ENCODE measurements around the gene TTYH3.
A peak's percentile ranks its signal among the peaks of the same experiment; 100 is the strongest.

TTYH3 gene

DNA sequence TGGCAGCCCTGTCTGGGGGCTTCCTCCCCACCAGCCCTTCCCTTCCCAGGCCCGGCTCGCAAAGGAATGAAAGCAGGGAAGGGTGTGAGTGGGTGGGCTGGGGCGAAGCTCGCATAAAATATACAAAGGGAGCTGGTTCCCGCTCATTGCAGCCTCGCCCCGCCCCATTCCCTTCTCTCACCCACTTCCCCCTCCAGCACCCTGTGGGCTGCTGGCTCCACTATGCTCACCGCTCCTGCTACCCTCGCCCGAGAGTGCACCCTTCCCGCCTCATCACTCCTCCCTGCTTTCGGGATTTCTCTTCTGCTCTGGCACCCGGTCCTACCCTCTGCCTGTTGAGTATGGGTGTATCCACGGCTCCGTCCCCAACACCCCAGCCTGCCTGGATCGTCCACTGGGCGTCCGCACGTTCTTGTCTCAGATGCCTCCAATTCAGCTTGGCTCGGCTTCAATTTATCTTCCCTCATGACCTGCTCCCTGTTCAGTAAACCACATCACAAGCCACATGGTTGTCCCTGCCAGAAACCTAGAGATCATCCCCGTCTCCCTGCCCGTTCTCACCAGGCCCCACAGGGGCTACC, 14.4 kb upstream of the TTYH3 start:
- no peak for DNase-seq

DNA sequence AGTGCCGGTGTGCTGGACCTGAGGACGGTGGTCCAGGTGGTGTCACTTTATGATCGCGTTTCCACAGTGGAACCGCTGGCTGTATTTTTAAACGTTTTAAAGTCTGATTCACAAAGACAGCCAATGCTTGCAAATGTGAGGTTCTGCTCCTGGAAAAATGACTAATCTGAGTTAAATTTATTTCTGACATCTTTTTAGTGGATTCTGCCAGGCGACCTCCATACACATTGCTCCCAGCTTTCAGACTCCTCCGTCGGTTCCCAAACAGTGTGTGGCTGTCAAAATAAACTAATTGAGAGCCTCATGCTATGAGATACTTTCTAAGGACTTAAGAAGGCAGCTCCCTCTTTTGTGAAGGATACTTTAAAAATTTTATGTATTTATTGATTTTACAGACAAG, 12.7 kb upstream of the TTYH3 start:
- DNase-seq: no peak

DNA sequence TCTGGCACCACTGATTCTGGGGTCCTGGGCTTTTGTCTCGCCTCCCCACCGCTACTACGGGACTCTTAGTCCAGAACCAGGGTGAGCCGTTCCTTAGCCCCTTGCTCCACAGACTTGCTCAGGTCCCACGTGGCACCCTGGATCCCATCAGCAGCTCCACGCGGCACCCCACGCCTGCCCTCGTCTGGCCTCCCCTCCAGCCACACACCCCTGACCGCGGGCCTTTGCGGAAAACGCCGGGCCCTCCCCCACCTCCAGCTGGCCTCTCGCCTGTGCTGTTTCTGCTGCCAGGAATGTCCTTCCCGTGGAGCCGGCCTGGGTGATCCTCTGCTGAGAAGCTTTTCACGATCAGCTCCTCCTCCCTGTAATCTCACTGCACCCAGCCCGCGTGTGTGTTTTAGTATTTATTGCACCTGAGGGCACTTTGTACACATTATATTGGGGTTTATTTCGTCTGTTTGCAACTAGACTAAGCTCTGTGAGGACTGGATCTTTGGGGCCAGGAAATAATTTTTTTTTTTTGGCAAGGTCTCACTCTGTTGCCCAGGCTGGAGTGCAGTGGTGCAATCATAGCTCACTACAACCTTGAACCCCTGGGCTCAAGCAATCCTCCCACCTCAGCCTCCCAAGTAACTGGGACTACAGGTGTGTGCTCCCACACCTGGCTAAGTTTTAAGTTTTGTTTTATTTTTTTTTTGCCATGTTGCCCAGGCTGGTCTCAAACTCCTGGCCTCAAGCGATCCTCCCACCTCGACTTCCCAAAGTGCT, 10.5 kb upstream of the TTYH3 start:
- DNase-seq: no peak

DNA sequence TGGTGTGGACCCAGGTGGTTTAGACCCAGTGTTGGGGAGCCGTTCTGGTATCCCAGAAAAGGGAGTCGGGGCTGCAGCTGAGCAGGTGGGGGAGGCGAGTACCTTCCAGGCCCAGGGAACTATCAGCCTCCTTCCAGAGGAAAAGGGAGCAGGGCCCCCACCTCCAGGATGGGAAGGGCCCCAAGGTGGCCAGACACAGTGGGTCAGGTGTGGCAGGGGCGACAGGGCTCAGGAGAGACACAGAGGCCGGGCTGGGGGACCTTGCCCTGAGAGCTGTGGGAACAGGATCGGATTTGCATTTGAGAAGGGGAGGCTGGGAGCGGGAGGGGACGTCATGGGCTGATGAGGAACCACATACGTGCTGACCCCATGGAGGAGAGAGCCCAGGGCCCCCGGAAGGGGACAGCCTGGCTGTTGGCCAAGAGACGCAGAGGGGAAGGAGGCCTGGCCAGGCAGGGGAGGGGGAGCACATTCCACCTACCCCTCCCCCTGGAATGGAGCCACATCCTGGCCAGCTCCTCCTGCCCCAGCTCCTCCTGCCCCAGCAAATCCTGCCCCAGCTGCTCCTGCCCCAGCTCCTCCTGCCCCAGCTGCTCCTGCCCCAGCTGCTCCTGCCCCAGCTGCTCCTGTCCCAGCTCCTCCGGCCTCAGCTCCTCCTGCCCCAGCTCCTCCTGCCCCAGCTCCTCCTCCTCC, 9.7 kb upstream of the TTYH3 start:
- DNase-seq: no peak

DNA sequence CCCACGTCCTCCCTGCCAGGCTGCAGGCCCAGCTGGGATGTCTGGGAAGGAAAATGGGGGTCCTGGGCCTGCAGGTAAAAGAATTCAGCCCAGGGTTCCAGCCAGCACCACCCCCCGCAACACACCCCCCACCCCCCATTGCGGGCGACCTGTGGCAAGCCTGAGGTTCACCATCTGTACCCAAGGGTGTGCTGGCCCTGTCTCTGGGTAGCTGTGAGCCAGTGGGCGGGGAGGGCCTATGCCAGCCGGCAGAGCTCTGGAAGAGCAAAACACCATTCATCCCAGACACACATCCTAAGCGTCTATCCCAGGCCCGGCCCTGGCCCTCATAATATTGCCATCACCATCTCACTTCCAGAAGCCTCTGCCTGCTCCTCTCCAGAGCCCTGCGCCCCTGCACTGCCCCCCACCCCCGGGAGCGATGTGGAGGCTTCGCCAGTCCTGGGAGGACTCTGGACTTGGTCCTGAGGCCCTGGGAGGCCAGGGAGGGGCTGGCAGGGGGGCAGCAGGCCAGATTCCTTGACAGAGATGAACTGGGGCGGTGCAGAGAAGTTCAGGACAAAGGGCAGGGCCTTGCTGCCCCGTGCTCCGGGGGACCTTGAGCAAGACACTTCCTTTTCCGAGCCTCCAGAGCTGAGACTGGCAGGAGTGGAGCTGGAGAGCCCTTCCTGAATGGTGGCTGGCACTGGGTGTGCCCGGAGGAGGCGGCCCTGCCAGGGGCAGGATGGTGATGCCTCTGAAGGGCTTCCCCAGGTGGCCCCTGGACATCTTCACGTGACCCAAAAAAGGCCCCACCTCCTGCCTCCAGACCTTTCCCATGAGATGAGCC, 8.7 kb upstream of the TTYH3 start:
- no peak for DNase-seq

DNA sequence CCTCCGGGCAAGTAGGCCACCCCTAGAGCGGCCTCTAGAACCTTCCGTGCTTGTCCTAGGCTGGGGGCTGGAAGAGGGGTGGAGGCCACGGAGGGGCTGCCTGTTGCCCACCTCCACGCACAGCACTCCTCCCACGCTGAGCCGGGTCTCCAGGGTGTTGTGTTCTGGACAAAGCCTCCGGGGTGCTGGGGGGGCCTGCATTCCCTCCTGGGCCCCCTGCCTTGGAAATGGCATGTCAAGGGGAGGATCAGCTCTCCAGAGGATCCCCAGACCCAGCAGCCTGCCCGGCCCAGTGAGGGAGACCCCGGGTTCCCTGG, 8.1 kb upstream of the TTYH3 start:
- DNase-seq: no peak

DNA sequence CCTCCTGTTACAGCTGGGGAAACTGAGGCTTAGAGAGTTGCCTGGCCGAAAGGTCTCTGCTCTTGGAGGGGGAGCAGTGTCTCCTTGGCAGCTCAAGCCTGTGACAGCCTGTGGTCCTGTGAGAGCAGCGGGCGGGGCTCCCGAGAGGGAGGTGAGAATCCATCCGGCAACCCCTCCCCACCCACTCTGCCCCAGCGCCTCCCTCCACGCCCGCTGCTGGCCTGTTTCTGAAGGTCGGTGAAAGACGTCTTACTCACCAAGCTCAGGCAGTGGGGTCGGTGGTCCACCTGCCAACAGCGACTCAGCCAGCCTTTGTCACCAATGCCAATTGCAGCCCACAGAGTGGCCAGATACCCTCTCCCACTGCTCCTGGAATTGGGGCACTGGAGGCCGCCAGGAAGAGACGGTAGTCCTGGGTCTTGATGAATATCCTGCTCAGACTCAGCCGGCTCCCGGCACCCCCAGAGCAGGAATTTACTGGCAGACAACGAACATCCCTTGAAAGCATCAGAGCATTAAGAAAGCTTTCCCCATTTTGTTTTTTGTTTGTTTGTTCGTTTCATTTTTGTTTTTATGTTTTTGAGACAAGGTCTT, 7.4 kb upstream of the TTYH3 start:
- no peak for DNase-seq

DNA sequence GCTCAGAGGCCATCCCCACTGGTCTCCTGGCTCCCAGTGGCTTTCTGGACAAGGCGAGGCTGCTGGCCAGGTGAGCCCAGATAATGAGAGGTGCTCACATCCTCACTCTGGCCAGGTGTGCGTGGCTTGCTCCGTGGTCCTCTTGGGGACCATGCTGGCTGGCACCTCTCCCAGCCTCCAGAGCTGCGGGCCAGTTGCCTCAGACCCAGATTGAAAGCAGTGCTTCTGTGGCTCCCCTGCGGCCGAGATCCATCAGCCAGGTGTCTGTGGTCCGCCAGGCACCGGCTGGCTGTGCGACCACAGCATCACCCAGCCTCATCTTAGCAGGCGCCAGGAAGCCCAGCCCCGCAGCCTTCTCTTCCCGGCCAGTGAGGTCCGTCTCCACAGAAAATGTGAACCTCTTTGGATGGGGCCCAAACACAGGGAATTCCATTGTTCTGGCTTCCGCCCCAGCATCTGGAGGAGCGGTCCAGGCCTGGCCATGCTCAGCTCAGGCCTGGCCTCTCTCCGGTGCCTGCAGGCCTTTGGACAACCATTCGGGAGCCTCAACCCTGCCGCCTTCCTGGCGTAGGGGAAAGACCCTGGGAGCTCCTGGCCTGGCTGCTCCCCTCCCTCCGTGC, 5.2 kb upstream of the TTYH3 start:
- DNase-seq: no peak

DNA sequence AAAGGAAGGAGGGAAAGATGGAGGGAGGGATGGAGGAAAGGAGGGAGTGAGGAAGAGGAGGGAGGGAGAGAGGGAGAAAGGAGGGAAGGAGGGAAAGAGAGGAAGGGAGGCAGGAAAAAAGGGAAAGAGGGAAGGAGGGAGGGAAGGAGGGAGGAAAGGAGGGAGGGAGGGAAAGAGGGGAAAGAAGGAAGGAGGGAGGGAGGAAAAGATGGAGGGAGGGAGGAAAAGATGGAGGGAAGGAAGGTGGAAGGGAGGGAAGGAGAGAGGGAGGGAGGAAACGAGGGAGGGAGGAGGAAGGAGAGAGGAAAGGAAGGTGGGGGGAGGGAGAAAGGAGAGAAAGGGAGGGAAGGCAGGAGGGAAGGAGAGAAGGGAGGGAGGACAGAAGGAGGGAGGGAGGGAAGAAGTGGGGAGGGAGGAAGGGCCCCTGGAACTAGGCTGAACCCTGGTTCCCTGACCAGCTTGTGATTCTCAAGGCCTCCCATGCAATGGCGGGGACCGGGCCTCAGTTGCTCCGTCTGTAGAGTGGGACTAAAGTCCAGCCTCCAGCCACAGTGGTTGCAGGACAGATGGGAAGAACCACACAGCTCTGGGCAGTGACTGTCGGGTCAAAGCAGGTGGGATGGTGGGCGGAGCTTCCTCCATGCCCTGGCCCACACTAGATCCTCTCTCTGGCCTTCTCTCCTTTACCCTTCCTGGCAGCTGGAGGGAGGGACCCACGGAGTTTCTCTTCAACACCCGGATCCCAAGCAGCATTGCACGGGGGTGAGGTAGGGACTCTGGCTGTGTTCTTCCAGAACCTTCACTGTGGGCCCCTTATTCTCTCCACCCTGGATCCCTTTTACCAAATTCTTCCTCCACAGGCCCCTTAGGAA, 4.3 kb upstream of the TTYH3 start:
- DNase-seq: no peak

DNA sequence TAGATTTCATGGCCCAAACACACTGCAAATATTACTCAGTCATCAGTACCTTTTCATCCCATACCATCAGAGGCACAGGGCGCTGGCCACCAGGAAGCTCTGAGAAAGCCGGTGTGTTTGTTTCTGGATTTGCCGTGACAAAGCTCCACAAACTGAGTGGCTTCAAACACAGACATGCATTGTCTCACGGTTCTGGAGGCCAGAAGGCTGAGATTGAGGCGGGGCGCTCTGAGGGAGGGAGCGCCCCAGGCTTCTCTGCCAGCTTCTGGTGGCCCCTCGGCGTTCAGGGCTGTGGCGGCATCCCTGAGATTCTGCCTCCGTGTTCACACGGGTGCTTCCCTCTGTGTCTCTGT, 3.7 kb upstream of the TTYH3 start:
- no peak for DNase-seq

DNA sequence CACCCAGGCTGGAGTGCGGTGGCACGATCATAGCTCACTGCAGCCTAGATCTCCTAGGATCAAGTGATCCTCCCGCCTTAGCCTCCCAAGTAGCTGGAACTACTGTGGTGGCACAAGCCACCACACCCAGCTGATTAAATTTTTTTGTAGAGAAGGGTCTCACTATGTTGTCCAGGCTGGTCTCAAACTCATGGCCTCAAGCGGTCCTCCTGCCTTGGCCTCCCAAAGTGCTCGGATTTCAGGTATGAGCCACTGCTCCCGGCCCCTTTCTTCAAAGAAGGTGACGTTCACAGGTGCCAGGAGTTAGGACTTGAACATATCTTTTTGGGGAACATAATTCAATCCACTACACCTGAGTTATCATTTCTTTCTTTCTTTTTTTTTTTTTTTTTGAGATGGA, 2.9 kb upstream of the TTYH3 start:
- no peak for DNase-seq

DNA sequence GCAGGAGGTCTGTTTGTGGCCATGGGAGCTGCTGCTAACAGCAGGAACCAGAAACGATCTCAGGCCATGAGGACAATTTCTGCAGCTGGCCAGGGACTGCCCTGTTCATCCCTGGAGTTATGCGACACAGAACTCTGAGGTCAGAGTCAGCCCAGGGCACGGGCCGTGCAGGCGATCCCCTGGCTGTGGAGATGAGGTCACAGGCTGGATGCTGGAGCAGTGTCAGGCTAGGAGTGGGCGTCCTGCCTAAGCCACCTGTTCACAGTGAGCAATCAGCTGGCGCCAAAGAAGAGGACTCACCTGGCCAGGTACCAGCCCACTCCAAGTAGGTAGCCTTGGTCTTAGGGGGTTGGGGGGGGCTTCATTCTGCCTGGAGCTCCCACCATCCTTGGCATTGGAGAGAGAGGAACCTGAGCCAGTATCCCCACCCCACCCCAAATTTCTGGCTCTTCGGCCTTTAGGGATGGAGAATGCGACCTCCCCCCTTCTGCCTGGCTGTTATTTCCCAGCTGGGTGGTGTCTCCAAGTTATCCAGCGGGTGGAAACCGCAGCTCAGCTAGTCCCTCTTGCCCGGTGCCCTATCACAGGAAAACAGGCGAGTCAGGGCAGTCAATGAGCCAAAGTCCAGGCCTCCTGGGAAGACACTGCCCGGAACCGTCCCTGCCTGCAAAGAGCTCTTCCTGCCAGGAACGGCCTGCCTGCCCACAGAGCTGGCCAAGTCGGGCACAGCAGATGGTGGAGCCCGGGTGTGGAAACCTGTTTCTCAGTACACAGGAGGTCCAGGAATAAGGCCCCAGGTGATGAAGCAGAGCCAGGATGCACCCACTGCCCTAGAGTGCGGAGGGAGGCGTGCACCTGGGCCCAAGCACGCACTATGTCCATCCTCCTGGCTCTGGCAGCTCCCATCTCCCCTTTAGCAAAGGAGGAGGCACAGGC, 1.8 kb upstream of the TTYH3 start:
- DNase-seq: peak in 1 of 2 experiments; percentile 49

DNA sequence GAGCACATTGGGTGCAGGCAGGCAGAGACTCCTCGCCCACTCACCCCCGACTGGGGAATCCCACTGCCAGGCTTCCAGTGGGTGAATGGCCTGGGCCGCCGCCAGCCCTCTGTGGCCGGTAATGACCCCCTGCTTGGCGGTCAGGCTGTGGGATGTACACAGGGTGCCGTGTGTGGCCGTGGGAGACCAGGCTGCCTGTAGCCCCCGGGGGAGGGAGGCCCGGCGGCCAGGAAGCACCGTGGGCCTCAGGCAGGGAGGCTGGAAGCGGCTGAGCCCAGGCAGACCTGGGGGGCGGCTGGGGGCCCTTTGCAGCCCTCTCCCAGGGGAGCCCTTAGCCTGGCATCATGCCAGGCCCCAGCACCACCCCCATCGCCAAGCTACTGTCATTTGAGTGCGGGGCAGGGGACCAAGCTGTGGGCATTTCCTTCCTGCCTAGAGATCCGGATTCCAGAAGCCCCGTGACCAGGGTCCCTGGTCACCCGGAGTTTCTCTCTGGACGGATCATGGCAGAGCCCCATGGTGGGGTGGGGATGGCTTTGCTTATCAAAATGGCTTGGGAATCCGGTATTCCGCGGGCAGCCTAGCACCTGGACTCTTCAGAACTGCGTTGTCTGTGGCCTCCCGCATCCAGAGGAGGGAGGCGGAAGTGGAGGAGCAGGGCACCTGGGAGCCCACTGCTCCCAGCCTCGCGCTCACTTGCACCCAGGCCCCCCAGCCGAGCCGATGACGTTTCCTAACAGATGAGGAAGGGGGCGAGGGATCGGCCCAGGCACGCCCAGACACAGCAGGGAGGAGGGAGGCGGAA, 1.1 kb downstream of the TTYH3 start:
- DNase-seq: peak in 1 of 2 experiments; percentile 65

DNA sequence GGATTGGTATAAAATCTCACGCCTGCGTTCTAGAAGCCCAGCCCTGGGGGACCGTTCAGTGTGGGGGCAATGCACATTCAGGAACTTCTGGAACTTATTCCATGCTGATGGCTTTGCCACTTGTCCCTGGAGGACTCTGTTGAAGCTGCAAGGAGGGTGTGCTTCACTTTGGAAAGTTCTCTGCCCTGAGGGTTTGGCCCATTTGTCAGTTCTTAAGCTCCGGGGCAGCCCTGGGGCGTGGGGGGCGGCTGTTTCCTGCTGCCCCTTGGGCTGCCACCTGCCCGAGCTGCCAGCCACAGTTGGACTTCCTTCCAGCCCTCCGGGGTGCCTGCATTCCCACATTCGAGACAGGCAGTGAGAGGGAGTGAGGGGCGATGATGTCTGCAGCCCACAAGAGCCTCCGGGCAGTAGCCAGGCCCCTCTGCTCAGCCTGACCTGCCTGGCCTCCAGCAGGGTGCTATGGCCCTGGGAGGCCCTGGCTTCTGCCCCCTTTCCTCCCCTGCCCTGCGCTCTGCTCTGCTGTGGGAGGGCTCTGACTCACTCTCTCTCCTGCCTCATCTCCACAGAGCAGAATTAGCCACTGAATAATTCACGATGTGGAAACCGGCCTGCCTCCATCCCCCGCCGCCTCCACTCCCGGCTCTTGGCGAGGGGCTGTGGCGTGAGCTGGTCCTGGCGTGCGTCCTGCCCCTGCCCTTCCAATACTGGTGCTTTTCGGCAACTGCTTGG, 1.9 kb downstream of the TTYH3 start:
- peak in 1 of 2 experiments; percentile 48 for DNase-seq

DNA sequence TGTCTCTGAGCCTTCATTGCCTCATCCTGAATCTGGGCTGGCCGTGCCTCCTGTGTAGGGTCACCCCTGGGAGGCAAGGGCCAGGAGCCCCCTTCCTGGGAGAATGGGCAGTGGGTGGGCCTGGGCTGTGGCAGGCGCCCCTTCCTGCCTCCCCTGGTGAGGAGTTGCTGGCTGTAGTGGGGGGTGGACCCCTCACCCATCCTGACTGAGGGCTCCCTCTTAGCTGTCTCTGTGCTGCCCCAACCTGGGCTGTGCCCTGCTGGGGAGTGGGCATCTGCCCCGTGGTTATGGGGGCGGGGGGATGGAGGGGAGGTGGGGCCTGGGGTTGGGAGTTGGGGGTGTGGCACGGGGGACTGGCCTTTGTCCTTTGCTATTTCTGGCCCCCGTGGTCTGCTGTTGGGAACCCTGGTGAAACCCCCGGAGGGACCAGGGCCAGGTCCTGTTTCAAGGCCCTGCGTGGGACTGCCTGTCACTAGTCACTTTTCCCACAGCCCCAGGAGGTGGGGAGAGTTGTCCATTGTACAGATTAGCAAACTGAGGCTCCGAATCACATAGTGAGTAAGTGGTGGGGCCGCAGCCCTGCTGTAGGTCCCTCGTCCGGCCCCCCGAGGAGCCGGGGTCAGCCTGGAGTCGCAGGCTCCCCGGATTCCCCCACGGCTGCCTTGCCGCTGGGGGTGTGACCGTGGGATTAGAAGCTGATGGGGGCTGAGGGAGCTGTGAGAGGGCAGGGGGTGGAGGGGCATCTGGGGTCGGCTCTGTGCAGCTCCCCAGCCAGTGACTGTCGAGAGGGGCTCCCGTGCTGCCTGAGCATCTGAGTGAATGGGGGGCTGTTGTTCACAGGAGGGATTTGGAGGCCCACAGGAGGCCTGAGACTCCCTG, 2.7 kb downstream of the TTYH3 start:
- no peak for DNase-seq

DNA sequence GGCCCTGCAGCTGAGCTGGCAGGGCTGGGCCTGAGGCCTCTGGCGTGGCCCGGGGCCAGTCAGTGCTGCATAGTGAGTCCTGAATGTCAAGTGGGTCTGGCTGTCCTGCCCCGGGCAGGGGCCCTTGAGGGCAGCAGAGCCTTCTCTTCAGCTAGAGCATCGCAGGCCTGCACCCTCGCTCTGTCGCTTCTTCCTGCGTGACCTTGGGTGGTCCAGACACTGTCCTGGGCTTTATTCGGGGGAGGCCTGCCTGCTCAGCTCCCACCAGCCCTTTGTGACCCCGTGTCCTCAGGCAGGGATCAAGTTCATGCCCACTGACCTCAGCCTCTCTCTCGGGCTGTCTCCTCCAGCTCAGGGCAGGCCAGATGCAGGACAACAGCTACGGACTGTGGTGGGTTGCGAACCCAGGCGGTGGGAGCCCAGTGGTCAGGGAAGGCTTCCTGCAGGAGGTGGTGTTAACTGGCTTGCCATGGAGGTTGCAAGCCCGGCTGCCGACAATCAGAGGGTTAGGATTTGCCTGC, 3.4 kb downstream of the TTYH3 start:
- no peak for DNase-seq

Measured in NCI-H446 (cell line).